ENCODE data around the gene MEDAG. TPM values are rescaled to one million over a fixed set of nuclear protein-coding genes. Genes with fewer than 3 reads are reported as not detected.

The MEDAG gene
- 1 to 10 TPM in 1 of 8 experiments, under 1 TPM in 2, not detected in 5; 0.14 to 6.8 (median 0.19) TPM for total RNA-seq

DNA sequence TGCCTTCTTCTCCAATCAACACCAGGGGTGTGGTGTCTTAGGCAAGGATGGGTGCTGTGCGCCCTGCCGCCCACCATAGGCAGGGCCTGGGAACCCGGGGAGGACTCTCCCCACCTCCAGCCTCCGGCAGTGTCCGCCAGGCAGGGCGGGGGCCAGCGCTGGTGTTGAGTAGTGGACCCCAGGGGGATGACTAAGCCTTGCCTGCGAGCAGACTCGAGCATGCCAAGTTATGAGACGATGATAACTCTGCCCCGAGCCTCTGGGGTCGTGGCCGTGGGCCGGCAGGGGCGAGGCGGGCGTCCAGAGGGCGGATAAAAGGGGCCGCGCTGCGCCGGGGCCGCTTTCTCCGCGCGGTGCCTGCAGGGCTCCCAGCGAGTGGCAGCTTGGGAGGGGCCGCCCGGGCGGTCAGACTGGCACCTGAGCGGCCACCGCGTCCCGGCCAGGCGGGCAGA lies at the start of gene MEDAG:
TSS of gene MEDAG (plus strand) at position 340 of the 452 bp plus-strand sequence. CDS start 245 bp downstream, outside the sequence.
- Histone ChIP-seq H3K4me3 (peak within 1 kb of the TSS in 2 of 5 donors; percentile 1 to 6), H3K4me1 (replicated peaks in 1 of 2) (peaks cover 4 to 5% of the 10 kb centered on the region in 2 donors), H3K27ac (no peak within 1 kb of the TSS)
- in situ Hi-C loops (cut with MboI; ENCODE audit: low pct_unique_long_range_greater_than_20kb in 2 of 9, low sequenced_read_pairs in 9 of 9, unreplicated experiment in 9 of 9) = loop anchor here in 2 of 9 experiments (25.0 kb wide), 1 partner anchor 106 kb away; no protein-coding TSS in a partner anchor
- ATAC-seq (replicated peaks in 6 of 8) = peak; percentile 50 to 87 (median 80)
- WGBS, 10 experiments = 10 to 55% methylated on average over 5 to 6 of the region's 35 CpGs; no CpG with 5 or more reads in 8 of the 10 experiments

DNA sequence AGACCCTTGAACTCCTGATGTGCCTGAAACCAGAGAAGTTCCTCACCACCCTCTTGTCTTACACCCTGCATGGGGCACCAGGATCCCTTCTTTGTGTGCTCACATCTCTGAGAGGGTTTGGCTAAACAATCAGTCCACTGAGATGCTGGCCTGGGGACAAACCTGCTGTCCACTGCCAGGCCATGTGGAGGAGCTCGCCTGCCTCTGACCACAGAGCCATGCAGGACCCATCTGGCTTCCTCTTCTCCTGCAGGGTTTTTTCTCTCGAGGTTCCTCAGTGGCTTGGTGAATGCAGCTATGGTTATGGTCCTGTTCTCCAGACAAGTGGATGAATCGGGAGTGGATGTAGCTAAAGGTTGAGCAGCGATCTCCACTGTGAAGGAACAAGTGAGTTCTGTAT lies 49.1 kb upstream of the MEDAG start:
- H3K4me1 ChIP-seq (replicated peaks in 1 of 2) = peaks cover 10 to 11% of the 10 kb centered on the region in 2 donors
- in situ Hi-C loops (cut with MboI; ENCODE audit: low pct_unique_long_range_greater_than_20kb in 2 of 9, low sequenced_read_pairs in 9 of 9, unreplicated experiment in 9 of 9) = loop anchor here in 1 of 9 experiments (25.0 kb wide), 1 partner anchor 180 kb away; no protein-coding TSS in a partner anchor
- peak in 1 of 8 experiments; percentile 24 for ATAC-seq (replicated peaks in 6 of 8)
- 31 to 100% (median 81%) methylated on average over 1 to 4 of the region's 4 CpGs; no CpG with 5 or more reads in 1 of the 10 experiments for WGBS, 10 experiments
- H3K27ac ChIP-seq = no peak overlapping the region
- H3K4me3 ChIP-seq = no peak overlapping the region

DNA sequence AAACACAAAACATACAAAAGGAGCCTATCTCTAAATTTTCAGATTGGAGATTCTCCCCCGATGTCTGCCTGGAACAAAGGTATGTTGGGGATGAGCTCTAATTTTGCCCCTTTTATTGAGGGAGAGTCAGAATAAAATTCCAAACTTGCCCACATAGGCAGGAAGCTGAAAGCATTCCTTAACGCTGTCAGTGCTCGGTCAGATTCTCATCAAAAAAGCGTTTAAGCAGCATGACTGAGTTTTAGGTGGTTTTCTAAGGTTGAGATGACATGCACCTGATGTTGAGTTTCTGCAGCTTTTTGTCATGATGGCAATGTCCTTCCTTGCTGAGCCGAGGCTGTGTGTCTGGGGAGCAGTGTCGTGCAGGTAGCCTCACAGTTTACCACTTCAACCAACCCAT lies 48.4 kb upstream of the MEDAG start:
- Histone ChIP-seq H3K4me3 (no peak overlapping the region), H3K4me1 (replicated peaks in 1 of 2) (peaks cover 14 to 15% of the 10 kb centered on the region in 2 donors), H3K27ac (no peak overlapping the region)
- no peak for ATAC-seq (replicated peaks in 6 of 8)
- in situ Hi-C loops (cut with MboI; ENCODE audit: low pct_unique_long_range_greater_than_20kb in 2 of 9, low sequenced_read_pairs in 9 of 9, unreplicated experiment in 9 of 9) = loop anchor here in 1 of 9 experiments (25.0 kb wide), 1 partner anchor 180 kb away; no protein-coding TSS in a partner anchor
- WGBS, 10 experiments = 20 to 100% (median 92%) methylated on average over 2 to 5 of the region's 6 CpGs; no CpG with 5 or more reads in 1 of the 10 experiments

DNA sequence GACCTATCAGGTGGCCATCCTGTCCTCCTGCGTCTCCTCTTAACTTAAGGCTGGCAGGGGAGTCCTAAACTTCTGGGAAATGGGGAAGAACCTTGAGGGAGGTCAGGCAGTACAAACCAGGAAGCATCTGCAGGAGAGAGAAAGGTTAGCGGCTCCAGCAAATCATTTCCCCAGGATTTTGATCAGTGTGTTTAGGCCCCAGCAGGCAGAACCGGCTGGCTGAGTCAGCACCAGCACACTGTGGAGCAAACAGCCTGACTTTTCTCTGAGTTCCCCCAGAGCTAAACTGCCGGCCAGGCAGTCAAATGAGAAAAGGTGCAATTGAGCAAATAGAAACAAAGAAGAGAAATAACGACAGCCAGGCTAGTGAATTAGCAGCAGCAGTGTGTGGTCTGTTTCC lies 46.7 kb upstream of the MEDAG start:
- Histone ChIP-seq H3K4me3 (no peak overlapping the region), H3K27ac (no peak overlapping the region), H3K4me1 (replicated peaks in 1 of 2) (peaks cover 30 to 32% of the 10 kb centered on the region in 2 donors)
- ATAC-seq (replicated peaks in 6 of 8) = peak in 1 of 8 experiments; percentile 20
- 35 to 100% (median 64%) methylated on average over 1 to 5 of the region's 5 CpGs; no CpG with 5 or more reads in 2 of the 10 experiments for WGBS, 10 experiments
- in situ Hi-C loops (cut with MboI; ENCODE audit: low pct_unique_long_range_greater_than_20kb in 2 of 9, low sequenced_read_pairs in 9 of 9, unreplicated experiment in 9 of 9) = loop anchor here in 1 of 9 experiments (25.0 kb wide), 1 partner anchor 178 kb away; no protein-coding TSS in a partner anchor

DNA sequence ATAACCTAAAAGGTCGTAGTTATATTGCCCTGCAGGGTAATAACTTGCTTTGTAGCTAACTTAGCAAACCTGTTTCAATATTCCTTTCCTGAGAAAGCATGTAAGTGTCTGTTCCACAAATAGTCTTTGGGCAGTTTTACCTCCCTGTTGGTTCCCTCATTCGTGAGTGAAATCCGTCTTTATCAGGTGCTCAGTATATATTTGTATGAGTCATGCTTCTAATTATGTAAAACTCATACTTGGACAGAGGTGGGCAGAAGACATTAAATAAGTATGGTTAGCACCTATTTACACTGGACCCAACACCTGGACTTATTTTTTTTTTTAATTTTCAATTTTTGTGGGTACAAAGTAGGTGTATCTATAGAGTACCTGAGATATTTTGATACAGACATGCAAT lies 44.9 kb upstream of the MEDAG start:
- Histone ChIP-seq H3K4me1 (replicated peaks in 1 of 2) (peaks cover 39 to 43% of the 10 kb centered on the region in 2 donors), H3K27ac (no peak overlapping the region), H3K4me3 (no peak overlapping the region)
- 28 to 100% (median 85%) methylated on average over 1 to 3 of the region's 3 CpGs; no CpG with 5 or more reads in 3 of the 10 experiments for WGBS, 10 experiments
- in situ Hi-C loops (cut with MboI; ENCODE audit: low pct_unique_long_range_greater_than_20kb in 2 of 9, low sequenced_read_pairs in 9 of 9, unreplicated experiment in 9 of 9) = loop anchor here in 1 of 9 experiments (25.0 kb wide), 1 partner anchor 176 kb away; no protein-coding TSS in a partner anchor
- ATAC-seq (replicated peaks in 6 of 8) = no peak

DNA sequence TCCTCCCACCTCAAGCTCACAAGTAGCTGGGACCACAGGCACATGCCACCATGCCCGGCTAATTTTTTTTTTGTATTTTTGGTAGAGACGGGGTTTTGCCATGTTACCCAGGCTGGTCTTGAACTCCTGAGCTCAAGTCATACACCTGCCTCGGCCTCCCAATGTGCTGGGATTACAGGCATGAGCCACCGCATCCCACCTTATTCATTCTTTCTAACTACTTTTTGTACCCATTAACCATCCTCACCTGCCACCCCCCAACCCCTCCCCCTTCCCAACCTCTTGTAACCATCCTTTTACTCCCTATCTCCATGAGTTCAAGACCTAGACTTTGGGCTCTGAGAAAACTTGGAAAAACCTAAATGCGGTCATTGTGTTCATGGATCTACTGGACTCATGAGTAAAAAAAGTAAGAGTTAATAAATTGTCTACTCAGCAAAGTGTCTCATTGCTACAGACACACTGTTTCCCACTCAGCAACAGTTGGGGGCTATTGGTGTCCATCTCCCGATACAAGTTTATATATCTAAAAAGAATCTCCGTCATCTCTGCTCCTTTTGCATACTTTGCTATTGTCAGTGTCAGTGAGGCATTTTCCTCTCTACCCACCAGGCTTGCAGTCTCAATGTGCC lies 44.1 kb upstream of the MEDAG start:
- Histone ChIP-seq H3K27ac (no peak overlapping the region), H3K4me3 (no peak overlapping the region), H3K4me1 (replicated peaks in 1 of 2) (peaks cover 45 to 48% of the 10 kb centered on the region in 2 donors)
- 93 to 100% (median 96%) methylated on average over 2 to 5 of the region's 7 CpGs; no CpG with 5 or more reads in 2 of the 10 experiments for WGBS, 10 experiments
- no peak for ATAC-seq (replicated peaks in 6 of 8)
- in situ Hi-C loops (cut with MboI; ENCODE audit: low pct_unique_long_range_greater_than_20kb in 2 of 9, low sequenced_read_pairs in 9 of 9, unreplicated experiment in 9 of 9) = loop anchor here in 1 of 9 experiments (25.0 kb wide), 1 partner anchor 175 kb away; no protein-coding TSS in a partner anchor

DNA sequence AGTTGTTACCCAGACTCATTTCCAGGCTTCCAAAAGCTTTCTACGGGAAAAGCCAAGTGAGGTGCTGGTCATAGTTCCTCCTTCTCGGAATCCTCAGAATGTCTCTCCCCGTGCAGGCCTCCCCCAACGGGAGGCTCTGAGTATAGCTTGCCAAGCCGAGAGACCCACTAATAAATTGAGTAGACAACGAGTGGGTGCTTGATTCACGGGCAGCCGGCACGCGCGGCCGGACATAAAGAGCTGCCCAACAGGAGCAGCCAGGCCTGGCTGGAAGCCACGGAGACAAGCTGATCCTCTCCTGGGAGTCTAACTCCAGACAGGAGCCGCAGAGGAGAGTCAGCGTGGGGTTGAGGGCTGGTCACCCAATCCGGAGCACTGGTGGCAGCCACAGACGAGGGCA lies 43.4 kb upstream of the MEDAG start:
- Histone ChIP-seq H3K4me3 (no peak overlapping the region), H3K27ac (peak overlapping the region in 1 of 2 donors; percentile 47)
- ATAC-seq (replicated peaks in 6 of 8) = peak in 2 of 8 experiments; percentile 3 to 4

DNA sequence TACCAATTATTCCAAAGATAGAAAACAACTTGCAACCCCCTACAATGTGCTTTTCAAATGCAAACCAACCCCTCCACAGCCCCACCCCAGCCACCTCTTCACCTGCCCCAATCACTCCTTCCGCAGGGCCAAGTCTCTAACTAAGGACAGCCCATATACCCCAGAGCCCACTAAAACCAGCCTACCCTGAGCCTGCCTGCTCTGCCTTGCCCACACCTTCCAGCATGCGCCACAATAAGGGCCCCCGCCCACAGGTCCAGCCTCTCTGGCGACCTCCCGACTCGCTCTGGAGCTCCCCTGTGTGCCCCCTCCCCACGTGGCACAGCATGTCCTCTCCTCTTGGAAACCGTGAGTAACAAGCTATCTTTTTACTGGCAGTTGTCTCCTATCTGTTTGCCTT lies 42.8 kb upstream of the MEDAG start:
- ATAC-seq (replicated peaks in 6 of 8) = no peak
- in situ Hi-C loops (cut with MboI; ENCODE audit: low pct_unique_long_range_greater_than_20kb in 2 of 9, low sequenced_read_pairs in 9 of 9, unreplicated experiment in 9 of 9) = loop anchor here in 1 of 9 experiments (25.0 kb wide), 1 partner anchor 174 kb away; no protein-coding TSS in a partner anchor
- no peak overlapping the region for H3K4me3 ChIP-seq
- H3K27ac ChIP-seq = peak overlapping the region in 1 of 2 donors; percentile 47
- peaks cover 52 to 56% of the 10 kb centered on the region in 2 donors for H3K4me1 ChIP-seq (replicated peaks in 1 of 2)
- 75 to 100% (median 81%) methylated on average over 1 to 4 of the region's 8 CpGs; no CpG with 5 or more reads in 6 of the 10 experiments for WGBS, 10 experiments

More for the DNA sequence above, 43.4 kb upstream of the MEDAG start:
- peaks cover 52 to 55% of the 10 kb centered on the region in 2 donors for H3K4me1 ChIP-seq (replicated peaks in 1 of 2)
- in situ Hi-C loops (cut with MboI; ENCODE audit: low pct_unique_long_range_greater_than_20kb in 2 of 9, low sequenced_read_pairs in 9 of 9, unreplicated experiment in 9 of 9) = loop anchor here in 1 of 9 experiments (25.0 kb wide), 1 partner anchor 175 kb away; no protein-coding TSS in a partner anchor
- WGBS, 10 experiments = 0 to 93% (median 65%) methylated on average over 1 to 7 of the region's 17 CpGs; no CpG with 5 or more reads in 3 of the 10 experiments

DNA sequence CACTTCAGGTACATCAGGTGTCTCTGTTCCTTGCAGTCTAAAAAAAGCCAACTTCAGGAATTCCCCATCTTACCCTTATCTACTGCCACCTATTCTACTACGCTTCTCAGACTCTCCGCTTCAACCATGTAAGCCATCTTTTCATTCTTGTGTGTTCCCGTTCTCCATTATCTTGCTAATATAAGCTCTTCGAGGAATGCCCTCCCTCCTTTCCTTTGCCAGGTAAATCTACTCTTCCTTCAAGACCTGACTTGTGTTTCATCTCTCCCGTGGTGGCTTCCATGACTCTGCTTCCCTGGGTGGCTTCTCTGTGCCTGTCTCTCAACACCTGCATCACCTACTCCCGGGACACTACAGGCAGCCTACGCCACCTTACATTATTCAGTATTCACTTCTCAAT lies 42.3 kb upstream of the MEDAG start:
- Histone ChIP-seq H3K4me1 (replicated peaks in 1 of 2) (peaks cover 52 to 56% of the 10 kb centered on the region in 2 donors), H3K4me3 (no peak overlapping the region), H3K27ac (peak overlapping the region; percentile 86 to 91)
- WGBS, 10 experiments = 62 to 99% (median 71%) methylated on average over 2 to 7 of the region's 7 CpGs; no CpG with 5 or more reads in 1 of the 10 experiments
- no peak for ATAC-seq (replicated peaks in 6 of 8)
- in situ Hi-C loops (cut with MboI; ENCODE audit: low pct_unique_long_range_greater_than_20kb in 2 of 9, low sequenced_read_pairs in 9 of 9, unreplicated experiment in 9 of 9) = loop anchor here in 1 of 9 experiments (25.0 kb wide), 1 partner anchor 174 kb away; no protein-coding TSS in a partner anchor

DNA sequence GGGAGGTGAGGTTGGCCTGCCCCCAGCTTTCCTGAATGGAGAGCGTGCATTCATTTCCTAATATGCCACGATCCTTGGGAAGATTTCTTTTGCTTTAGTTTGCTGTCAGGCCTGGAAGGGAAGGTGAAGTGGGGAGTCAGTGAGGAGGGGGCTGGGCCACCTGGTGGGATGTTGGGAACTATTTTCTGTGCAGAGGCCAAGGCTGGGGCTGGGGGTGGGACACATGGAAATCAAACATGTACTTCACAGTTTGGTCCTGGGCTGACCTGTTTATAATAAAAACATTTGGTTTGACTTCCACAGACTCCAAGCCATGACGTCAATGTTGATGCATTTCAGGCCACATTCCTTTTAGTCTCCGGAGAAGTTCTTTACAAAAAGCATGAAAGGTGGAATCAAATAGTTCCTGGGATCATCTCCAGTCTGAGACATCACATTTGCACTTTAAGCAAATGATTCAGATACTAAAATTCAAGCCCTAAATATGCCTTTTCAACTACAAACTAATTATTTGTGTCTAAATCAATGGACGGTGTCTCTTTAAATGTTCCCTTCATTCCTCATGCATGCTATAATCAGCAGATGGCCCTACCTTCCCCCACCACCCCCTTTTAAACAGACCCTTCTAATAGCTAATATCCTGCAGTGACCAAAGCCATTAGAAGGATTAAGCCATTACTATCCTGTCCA lies 41.5 kb upstream of the MEDAG start:
- in situ Hi-C loops (cut with MboI; ENCODE audit: low pct_unique_long_range_greater_than_20kb in 2 of 9, low sequenced_read_pairs in 9 of 9, unreplicated experiment in 9 of 9) = loop anchor here in 1 of 9 experiments (25.0 kb wide), 1 partner anchor 173 kb away; no protein-coding TSS in a partner anchor
- 0 to 75% (median 36%) methylated on average over 1 to 4 of the region's 5 CpGs for WGBS, 10 experiments
- peak in 7 of 8 experiments; percentile 31 to 73 (median 60) for ATAC-seq (replicated peaks in 6 of 8)
- no peak overlapping the region for H3K4me3 ChIP-seq
- peak overlapping the region; percentile 86 to 91 for H3K27ac ChIP-seq
- peaks cover 52 to 56% of the 10 kb centered on the region in 2 donors for H3K4me1 ChIP-seq (replicated peaks in 1 of 2)

DNA sequence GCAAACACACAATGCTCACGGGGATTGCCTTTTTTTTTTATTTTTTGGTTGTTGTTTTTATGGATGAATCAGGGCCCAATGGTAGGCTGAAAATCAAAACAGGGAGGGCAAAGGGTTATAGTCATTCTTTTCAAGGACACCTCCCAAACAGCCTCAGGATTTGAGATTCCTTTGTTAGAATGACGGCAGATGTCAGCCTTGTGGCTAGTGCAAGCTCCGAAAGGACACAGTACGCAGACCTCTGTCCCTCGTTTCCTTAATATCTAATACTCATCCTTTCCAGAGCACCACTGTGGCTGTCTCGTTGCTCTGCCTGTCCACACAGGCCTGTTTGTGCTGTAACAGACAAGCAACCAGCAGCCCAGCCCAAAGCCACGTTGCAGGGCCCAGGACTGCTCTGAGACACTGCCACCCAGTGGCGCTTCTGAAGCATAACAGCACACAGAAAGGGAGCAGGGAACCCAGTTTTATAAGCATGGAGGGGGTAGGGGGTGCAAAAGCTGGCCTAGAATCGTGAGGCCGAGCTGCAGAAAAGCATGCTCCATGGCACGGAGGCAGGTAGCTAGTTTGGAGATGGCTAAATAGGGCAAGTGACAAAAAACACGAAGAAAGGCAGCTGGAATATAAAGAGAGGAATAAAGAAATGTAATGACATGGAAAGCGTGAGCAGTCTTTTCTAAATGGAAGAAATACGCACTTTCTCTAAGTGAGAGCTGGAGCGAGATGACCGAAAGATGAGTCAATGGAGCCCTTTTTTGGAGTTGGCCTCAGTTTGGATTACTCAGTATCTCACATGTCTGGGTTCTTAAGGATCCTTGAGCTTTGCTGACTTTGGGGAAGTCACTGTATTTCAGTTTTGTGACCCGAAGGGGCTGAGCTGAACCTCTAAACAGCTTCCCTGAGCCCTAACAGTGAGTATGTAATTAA lies 40.7 kb upstream of the MEDAG start:
- WGBS, 10 experiments = 0 to 56% (median 23%) methylated on average over 1 to 16 of the region's 17 CpGs
- Histone ChIP-seq H3K4me1 (replicated peaks in 1 of 2) (peaks cover 58 to 62% of the 10 kb centered on the region in 2 donors), H3K27ac (peak overlapping the region; percentile 86 to 91), H3K4me3 (no peak overlapping the region)
- in situ Hi-C loops (cut with MboI; ENCODE audit: low pct_unique_long_range_greater_than_20kb in 2 of 9, low sequenced_read_pairs in 9 of 9, unreplicated experiment in 9 of 9) = loop anchor here in 1 of 9 experiments (25.0 kb wide), 1 partner anchor 172 kb away; no protein-coding TSS in a partner anchor
- peak; percentile 48 to 81 (median 76) for ATAC-seq (replicated peaks in 6 of 8)
